ENCODE measurements around the gene THADA.

The THADA gene

DNA sequence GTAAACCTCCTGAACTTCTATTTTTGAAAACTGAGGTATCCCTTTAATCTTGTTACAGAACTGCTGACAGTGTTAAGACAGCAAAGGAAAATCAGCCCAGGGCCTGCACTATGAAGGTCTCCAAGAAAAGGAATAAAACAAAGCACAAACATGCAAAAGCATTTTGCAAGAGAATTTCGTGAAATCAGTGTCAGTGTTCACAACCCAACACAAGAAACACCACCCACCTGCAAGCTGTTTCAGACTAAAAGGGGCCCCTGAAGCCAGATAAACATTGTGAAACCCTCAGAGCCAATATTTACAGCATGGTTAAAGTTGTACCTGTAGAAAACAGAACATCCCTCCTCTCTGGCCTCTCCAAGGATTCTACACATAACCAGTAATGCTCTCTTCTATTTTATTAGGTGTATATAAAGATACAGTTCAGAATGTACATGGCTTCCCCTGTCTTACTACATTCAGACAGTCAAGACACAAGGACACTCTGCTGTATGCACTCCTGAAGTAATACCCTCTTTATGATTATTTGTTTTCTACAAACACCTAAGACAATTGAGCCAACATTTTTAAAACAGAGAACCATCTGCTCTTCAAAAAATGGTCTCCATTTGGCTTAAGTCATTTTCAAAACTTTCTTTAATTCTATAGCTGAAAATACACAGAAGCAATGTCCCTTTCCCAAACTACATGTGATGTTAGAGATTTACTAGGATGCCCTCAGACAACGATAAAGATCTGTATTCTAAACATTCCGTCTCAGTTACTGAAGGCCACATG is 219.9 kb downstream of the THADA start:
- no peak for DNase-seq

DNA sequence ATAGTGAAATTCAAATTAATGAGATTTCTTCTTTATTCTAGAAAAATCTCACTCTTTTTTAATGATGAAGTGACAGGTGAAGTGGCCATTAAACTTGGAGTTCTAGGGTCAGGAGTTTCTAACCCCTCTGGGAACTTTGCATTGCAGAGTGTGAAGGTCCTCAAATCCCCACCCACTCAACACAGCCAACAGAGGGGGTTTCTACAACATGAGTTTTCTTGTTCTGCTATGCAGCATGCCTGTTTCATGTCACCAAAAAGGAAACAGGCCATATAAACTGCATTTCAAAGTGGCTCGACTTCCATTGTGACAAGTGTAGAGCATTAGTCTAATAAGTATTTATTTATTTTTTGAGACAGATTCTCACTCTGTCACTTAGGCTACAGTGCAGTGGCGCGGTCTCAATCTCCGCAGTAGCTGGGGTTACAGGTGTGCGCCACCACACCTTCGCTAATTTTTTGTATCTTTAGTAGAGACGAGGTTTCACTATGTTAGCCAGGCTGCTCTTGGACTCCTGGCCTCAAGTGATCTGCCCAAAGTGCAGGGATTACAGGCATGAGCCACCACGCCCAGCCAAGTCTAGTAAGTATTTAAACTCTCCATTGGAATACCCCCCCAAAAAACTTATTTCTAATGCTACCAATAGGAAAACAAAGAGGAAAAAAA is 223.3 kb downstream of the THADA start:
- no peak for DNase-seq

DNA sequence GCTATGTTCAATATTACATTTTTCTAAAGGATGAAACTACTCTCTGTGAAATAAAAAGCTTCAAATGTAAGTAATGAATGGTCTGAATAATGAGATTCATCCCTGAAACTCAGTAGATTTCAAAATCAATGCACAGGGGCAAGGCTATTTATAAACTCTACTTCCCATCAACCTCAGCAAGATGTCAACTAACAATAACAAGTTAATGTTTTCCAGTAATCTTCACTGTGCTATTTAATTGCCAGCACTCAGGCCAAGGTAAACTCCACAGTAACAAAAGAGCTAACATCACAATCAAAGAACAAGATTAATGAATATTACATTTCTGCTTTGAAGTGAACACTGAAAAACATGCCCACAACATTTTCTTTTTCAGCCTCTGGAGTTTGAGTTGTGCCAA is 225.1 kb downstream of the THADA start:
- DNase-seq = no peak

DNA sequence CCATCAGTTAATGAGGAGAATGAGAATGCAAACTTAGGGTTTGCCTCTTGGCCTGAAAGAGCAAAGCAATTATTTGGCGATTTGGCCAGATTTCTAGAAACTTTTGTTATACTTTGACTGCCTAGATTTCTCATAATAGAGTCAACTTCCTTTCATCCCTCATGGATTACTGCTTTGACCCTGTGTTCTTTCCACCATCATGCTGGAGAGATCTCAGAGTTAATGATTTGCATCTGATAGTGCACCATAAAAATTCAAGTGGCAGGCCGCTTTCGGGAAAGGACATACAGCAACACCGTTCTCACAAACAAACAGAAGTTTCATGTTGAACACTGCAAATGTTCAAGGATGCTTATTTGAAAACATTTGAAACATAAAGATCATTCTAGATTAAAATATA is 225.7 kb downstream of the THADA start:
- DNase-seq = no peak

DNA sequence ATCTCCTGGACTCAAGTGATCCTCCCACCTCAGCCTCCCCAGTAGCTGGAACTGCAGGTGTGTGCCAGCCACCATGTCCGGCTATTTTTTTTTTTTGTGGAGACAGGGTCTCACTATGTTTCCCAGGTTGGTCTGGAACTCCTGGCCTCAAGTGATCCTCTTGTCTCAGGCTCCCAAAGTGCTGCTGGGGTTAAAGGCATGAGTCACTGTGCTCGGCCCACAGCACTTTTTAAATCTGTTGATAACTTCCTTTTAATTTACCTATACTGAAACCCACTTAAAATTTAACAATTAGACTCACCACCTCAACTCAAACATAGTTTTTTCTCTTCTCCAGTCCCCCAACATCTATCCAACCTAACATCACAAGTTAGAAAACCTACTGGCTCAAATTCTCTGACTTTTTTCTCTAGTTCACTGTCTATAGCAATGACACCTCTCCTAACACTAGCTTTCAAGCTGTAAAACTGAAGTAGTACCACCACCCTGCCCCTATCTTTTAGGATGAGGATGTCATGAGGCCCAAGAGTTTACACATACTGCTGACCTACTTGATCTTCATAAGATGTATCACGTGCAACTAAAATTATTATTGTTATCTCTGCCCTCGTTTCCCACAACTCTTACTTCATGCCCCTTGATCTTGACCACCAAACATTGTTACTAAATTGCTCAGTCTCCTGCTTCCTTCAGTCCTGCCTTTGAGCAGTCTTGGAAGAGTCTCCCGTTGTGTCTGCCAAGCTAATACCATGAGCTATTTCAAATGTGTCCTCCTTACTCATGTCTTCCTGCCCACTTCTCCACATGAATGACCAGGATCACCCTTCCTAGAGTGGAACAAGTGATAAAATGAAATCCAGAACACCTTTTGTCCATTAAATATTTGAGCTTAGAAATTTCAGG is 227.1 kb downstream of the THADA start:
- DNase-seq = no peak

DNA sequence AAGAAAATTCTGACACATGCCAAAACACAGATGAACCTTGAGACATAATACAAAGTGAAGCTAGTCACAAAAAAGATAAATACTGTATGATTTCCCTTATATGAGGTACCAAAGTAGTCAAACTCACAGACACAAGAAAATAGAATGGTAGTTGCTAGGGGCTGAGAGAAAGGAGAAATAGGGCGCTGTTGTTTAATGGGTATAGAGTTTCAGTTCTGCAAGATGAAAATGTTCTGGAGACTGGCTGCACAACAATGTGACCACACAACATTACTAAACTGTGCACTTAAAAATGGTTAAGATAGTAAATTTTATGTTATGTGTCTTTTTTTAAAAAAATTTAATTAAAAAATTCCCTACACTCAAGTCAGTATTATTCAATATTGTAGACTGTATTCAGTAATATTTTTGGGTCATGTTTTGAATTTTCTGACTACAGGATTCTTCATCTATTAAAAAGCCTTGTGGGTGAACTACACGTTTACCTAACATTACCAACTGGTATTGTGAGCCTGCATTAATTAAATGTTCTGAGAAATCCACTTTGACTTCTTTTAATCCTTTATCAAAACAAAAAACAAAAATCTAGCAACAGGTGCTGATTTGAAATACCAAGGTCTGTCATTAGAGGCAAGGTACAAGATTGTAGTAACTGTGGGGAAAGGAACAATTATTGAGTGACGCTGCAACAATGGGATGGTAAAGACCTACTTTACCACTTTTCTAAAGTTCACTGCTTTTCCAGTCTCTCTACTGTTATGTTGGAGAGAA is 228.6 kb downstream of the THADA start:
- DNase-seq = no peak

DNA sequence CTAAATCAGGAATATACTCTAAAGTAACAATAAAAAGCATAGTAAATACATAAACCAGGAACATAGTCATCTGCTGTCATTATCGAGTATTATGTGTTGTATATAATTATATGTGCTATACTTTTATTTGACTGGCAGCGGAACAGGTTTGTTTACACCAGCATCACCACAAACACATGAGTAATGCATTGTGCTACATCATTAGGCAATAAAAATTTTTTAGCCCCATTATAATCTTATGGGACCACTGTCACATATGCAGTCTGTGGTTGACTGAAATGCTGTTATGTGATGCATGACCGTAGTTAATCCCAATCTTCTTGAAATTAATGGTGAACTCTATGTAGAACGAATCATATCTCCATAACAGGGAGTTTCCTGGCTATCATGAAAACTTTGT is 232.7 kb downstream of the THADA start:
- DNase-seq = no peak

DNA sequence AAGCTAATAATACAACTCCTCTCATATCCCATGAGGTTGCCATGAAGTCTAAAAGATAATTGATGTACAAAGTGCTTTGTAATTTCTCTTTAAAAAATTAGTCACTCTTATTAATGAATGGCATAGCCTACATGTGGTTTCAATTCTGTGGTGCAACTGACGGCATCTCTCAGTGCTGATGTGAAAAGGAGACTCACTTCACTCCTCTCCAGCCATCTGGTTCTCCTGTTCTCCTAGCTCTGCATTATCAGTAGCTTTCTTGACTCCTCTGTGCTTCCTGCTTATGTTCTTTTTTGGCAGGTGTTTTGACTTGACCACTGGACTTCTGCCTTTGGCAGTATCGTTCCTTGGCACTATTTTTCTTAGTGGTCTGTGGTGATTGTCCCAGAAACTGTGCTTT is 234.6 kb downstream of the THADA start:
- no peak for DNase-seq

DNA sequence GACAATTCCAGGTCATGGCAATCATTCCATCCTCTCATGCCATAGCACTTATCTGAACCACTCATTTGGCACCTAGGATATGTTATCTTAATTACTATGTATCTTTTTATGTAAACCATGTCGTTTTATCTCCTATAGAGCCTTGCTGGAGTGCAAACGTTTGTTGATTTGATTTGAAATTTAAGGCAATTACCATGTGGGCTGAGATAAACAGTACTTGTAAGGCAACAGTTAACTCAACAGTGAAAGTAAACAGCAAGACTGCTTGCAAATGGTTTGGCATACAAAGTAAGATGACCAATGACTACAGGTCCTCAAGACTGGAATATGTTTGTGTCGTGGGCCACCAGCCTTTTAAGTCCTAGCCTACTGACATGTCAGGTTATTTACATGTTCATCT is 235.7 kb downstream of the THADA start:
- DNase-seq = no peak

DNA sequence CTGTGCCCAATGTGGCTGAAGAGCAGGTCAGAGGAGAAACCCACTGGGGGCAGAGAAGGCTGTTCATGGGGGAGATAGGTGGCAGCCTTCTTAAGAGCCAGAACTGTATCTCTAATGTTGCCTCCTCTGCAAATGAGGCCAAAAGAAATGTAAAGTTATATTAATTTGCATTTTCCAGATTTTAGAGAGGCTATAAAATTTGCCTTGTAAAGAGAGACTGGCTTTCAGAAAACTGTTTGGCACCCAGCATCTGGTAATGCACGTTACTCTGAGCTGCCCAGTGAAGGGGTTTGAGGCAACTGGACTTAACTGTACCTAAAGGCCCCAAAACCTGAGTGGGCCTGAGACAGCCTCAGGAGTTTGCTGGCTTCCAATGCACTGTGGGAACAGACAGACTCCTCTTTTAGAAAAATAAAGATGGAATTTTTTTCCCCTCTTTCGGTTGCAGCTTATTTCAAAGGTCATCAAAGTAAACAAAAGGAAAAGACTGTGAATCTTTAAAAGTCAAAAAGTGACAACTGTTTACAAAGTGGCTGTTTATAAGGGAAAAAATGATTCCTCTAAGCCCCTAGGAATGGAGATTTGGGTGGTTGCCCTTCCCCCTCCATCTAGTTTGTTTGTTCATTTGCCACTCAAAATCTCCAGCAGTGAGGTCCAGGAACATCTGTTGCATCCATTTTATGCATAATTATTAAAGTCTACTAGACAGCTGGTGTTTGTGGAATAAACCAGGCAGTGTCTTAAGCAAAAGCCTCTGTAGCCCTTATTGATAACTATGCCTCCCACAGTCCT is 237.2 kb downstream of the THADA start:
- DNase-seq = no peak

DNA sequence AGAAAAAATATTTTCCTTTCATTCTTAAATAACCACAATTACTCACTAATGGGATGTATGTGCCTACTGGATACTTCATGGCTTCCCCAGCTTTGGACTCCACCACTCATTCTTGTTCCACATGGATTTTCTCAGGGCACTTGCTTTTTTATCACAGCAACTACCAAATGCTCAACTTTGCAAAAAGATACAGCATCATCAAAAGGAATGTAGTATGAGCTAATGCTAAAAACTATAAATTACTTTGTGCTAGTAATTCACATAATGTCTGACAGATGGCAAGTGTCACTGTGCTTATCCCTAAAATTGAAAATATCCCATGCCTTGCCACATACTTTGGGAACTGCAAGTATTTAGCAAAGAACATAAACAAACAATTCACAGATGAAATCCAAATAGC is 239.1 kb downstream of the THADA start:
- no peak for DNase-seq

DNA sequence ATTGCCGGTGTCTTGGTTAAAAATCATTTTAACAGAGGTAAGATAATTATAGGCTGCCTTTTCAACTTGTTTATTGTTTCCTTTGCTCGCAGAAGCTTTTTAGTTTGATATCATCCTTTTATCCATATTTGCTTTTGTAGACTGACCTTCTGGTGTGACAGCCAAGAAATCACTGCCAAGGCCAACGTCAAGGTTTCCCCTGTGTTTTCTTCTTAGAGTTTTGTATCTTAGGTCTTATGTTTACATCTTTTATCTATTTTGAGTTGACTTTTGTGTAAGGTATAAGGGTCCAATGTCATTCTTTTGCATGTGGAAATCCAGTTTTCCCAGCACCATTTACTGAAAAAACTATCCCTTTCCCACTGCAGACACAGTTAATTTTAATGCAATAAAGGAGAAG is 240.4 kb downstream of the THADA start:
- DNase-seq = no peak

DNA sequence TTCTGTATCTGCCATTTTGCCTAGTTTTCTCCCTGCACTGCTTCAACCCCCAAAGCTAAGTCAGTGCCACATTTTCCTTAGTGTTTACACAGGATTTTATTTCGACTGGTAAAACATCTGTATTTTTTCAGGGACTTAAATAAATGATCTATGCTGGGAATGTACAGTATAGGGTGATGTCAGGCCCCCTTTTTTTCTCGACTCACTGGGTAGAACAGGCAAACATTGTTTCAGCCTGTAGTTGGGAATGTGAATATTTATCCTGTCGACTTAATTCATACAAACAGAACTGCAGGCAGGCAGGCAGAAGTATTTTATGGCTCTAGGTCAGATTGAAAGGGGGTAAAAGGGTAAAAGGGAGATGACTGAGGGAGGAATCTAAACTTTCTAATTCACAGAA is 245.9 kb downstream of the THADA start:
- DNase-seq = no peak

DNA sequence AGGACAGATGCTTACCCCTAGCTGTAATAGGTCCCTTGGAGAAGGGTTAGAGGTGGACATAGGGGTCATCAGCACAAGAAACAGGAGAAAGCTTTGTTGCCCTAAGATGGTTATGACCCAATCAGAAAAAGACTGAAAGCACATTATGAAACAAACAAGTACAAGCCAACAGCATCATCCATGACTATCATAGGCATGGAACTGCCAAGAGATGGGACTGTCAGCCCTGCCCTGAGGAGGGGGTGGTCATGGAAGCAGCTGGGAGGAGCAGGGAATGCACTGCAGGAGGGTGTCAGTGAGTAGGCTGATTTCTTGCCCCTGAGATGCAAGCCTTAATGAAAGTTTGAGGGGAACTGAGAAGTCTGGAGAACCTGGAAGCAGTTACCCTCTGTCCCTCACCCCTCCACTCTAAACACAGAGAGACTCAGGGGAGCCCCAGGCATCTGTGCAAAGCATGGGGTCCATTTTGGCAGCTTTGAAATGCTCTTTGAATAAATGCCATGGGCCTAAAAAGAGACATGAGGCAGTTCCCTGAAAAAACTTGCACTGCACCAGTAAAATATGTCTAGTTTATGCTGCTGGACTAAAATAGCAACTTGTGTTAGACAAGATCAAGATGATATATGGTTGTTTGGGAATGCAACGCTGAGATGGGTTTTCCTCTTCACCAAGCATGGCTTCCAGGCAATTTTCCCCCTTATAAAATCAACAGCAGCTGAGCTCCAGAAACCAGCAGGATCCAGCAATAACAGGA is 246.8 kb downstream of the THADA start:
- no peak for DNase-seq

DNA sequence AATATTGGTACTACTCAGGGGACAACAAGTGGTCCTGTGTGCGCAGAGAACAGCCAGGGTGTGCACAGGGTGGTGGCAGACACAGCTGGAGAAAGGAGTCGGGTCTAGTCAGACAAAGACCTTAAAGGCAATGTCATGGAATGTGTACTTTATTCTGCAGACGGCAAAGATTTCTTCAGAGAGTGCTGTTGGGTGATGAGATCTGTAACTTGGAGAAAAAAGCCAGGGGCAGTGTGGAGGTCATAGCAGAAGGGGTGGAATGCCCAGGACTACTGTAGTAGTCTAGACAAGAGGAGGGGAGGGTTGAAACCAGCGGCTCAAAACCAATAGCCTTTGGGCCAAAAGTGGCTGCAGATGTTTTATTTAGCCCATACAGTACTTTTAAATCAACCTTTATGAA is 248.1 kb downstream of the THADA start:
- no peak for DNase-seq

DNA sequence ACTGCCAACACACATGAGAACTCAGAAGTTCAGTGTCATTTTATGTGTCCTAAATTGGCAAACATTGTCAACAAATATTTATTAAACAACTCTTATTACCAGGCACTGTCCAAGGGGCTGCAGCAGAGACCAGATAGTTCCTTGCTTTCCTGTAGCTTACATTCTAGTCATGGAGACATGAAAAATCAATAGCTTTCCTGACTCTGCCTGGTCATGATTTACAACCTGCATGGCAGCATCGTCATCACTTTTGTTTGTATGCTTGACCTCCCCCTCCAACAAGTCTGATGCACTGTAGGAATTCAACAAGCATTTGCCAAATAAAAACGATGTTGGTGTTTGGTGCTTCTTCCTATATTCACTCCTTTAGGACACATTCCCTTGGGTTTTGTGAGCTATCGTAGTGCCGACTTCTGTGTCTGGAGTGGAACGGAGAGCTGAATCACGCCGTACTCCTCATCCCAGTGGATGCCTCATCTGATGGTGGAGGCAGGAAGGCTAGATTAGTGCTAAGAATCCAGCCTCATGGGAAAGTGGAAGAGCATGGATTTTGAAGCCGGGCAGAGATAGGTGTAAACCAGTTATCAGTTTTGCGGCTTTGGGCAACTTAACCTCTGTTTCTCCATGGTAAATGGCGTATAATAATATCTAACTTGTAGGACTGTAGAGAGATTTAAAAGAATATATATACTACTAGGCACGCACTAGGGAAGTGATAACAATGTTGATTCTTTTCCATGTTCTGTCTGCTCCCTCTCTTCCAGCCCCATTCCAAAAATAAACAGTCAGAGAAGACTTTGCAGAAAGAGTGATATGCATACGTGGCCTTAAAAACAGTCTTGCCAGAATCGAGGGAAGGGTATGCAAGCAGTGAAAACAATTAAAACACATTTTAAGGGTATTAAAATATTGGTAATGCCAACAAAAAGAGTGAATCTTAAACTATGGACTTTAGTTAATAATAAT is 249.0 kb downstream of the THADA start:
- no peak for DNase-seq

DNA sequence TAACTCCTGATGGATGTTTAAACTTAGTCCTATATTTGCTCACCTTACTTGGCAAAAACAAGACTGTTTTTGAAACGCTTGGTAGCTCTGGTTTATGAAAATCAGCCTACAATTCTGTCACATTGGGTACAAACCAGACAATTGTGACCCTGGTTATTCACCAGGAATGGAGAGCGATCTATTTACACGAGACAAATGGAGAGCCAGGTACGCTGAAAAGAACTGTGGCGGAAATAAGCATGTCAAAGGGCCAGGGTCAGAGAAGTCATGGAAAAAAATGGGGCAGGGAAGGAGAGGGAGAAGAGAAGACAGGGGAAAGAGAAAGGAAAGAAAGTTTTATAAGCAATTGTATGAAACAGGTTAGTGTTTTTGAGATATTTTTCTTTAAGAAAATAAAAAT is 250.0 kb downstream of the THADA start:
- no peak for DNase-seq

DNA sequence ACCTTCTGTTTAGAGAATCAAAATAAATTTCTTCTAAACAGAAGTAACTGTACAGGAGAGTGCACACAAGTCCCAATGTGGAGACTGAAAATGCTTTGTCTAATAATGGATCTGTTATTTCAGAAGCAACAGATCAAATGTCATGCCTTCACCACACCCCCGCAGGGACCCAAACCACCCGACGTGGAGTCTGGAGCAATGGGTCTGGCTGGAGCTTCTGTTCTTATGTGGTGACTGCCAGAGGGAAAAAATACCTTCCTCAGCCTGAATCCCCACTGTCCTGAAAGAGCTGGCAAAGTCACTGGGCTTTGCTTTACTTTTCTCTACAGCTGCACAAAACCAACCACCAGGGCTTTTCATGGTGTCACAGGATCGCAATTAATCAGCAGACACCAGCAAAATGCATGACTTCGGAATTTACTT is 250.4 kb downstream of the THADA start:
- DNase-seq = no peak

DNA sequence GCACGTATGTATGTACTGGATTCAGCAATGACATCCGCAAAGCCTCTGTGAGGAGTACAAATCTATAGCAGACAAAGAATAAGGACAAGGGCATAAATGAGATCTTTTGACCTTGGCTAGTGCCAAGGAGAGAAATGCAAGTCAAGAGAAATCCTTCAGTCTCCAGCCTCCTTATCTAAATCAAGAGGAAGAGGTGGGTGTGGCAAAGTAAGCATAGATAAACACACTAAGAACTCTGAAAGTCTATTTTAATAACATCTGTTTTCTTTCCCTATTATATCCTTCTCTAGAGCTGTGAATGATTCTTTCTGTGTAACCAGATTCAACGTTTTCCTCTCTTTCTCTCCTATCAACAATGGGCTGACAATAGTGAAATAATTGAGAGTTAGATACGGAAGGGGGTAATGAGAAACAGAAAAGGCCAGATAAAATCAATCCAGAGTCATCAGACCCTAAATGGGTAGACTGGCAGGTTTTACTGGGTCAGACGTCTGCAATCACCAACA is 250.9 kb downstream of the THADA start:
- no peak for DNase-seq

Data from Kasumi-1 (cell line).